Chondrocyte (in vitro differentiated cells): Measurements from ENCODE around the gene CFTR. TPM values are rescaled to one million over a fixed set of nuclear protein-coding genes. Genes with fewer than 3 reads are reported as not detected.

Experiments
- DNase-seq: peaks from one replicate; pipeline ENCODE4 v3.0.0; 2021; ENCODE audit warnings: mixed read lengths, low spot score
- H3K27ac Mint-ChIP-seq: one replicate; pipeline ENCODE4 v1.8.0; 2021; ENCODE audit warnings: mild to moderate bottlenecking, moderate library complexity, mixed read lengths; ENCODE audit not compliant: unreplicated experiment
- H3K27me3 Mint-ChIP-seq: 2 replicates; pipeline ENCODE4 v1.8.0; 2021; ENCODE audit warnings: low read depth, mixed read lengths
- H3K36me3 Mint-ChIP-seq: 2 replicates; pipeline ENCODE4 v1.8.0; 2021; ENCODE audit warnings: low read depth, mixed read lengths
- H3K4me1 Mint-ChIP-seq: 2 replicates; pipeline ENCODE4 v1.8.0; 2021; ENCODE audit warnings: low read depth, mild to moderate bottlenecking, mixed read lengths
- H3K4me3 Mint-ChIP-seq: one replicate; pipeline ENCODE4 v1.8.0; 2021; ENCODE audit warnings: mild to moderate bottlenecking, moderate library complexity, mixed read lengths; ENCODE audit not compliant: unreplicated experiment
- H3K9me3 Mint-ChIP-seq: 2 replicates; pipeline ENCODE4 v1.8.0; 2021; ENCODE audit warnings: low read depth, mixed read lengths
- total RNA-seq: library from RNA; stranded (reverse); gene quantifications from 3 replicates; pipeline ENCODE4 v1.2.1, GENCODE V29; 2021
- TF ChIP-seq, protein P1 (sequence below): fragments of 200-600 bp; sonication (generic); IDR thresholded peaks from 2 replicates; pipeline ENCODE4 v1.5.0; 2021; ENCODE audit warnings: antibody characterized with exemption, mild to moderate bottlenecking, moderate library complexity

CFTR gene
- total RNA-seq, 1 donor from 2014 or later: not detected

DNA sequence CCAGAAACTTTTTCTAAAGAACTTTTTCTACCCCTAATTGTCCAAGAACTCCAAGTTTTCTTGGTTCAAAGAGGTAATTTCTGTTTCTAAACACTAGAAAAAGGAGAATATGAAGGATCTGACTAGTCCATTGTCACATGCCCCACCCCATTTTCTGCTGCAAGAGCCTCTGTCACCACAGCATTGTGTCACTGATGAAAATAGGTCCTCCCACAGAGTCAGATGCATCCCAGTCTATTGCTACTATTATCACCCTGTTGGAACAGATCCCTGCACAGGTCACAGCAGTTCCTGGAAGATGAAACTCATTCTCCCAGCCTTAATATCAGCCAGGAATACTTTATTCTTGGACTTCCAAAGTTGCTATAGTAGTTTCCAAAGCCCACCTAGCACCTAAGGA, 7.5 kb upstream of the CFTR start:
- H3K4me1 Mint-ChIP-seq: no peaks in the 10 kb centered on the region
- no peaks in the 10 kb centered on the region for H3K36me3 Mint-ChIP-seq
- H3K4me3 Mint-ChIP-seq: no peak overlapping the region
- no peak overlapping the region for H3K27ac Mint-ChIP-seq
- no peak for DNase-seq
- no peaks in the 10 kb centered on the region for H3K9me3 Mint-ChIP-seq
- H3K27me3 Mint-ChIP-seq: peaks cover 33% of the 10 kb centered on the region
- TF ChIP-seq, protein P1, sequence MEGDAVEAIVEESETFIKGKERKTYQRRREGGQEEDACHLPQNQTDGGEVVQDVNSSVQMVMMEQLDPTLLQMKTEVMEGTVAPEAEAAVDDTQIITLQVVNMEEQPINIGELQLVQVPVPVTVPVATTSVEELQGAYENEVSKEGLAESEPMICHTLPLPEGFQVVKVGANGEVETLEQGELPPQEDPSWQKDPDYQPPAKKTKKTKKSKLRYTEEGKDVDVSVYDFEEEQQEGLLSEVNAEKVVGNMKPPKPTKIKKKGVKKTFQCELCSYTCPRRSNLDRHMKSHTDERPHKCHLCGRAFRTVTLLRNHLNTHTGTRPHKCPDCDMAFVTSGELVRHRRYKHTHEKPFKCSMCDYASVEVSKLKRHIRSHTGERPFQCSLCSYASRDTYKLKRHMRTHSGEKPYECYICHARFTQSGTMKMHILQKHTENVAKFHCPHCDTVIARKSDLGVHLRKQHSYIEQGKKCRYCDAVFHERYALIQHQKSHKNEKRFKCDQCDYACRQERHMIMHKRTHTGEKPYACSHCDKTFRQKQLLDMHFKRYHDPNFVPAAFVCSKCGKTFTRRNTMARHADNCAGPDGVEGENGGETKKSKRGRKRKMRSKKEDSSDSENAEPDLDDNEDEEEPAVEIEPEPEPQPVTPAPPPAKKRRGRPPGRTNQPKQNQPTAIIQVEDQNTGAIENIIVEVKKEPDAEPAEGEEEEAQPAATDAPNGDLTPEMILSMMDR: no peak

DNA sequence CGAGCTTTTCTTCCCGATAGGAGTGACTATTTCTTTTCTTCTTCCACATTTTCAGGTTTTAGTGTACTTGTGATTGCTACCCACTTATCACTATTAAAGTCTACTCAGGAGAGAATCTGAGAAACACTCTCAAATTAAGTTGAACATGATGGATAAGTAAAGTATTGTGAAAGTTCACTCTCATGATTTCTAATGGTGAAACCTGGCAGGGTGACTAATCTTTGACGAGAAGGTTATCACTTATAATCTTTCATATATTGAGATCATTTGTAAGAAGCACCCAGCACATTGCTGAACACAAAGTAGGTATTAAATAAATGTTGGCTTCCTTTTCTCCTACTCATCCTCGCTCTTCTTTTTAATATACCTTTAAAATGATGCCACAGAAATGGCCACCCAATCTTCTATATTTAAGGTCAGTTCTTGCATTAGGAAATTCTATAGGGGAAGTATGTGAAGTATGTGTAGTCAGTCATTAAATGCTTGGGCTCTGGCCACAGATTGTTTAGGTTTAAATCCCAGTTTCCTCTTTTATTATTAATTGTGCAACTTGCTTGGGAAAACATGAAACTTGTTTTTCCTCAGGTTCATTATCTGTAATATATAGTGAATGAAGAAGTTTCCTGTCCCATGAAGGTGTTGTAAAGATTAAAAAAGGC, 3.1 kb upstream of the CFTR start:
- H3K4me3 Mint-ChIP-seq: no peak overlapping the region
- H3K9me3 Mint-ChIP-seq: no peaks in the 10 kb centered on the region
- H3K36me3 Mint-ChIP-seq: no peaks in the 10 kb centered on the region
- H3K27me3 Mint-ChIP-seq: peaks cover 51% of the 10 kb centered on the region
- TF ChIP-seq, protein P1: no peak
- no peak for DNase-seq
- H3K27ac Mint-ChIP-seq: no peak overlapping the region
- peaks cover 12% of the 10 kb centered on the region for H3K4me1 Mint-ChIP-seq

DNA sequence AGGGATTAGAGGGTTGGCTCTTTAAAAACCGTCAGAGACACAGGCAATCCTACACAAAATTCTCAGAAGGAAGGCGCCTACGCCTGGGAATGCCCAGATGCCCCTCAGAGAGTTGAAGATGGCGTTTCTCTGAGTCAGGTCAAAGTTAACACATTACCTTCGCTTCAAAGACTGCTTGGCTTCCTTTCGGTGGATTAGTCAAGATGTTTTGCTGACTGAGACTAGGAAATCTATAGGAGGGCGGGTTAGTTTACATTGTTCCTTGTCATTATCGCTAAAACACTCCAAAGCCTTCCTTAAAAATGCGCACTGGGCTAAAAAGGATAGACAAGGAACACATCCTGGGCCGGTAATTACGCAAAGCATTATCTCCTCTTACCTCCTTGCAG, 995 bp upstream of the CFTR start:
- Mint-ChIP-seq H3K4me1 (peaks cover 12% of the 10 kb centered on the region), H3K9me3 (no peaks in the 10 kb centered on the region), H3K4me3 (peak overlapping the region; percentile 48), H3K27ac (no peak overlapping the region), H3K36me3 (no peaks in the 10 kb centered on the region), H3K27me3 (peaks cover 47% of the 10 kb centered on the region)
- TF ChIP-seq, protein P1: no peak
- no peak for DNase-seq

DNA sequence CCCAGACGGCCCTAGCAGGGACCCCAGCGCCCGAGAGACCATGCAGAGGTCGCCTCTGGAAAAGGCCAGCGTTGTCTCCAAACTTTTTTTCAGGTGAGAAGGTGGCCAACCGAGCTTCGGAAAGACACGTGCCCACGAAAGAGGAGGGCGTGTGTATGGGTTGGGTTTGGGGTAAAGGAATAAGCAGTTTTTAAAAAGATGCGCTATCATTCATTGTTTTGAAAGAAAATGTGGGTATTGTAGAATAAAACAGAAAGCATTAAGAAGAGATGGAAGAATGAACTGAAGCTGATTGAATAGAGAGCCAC, 184 bp downstream of the CFTR start:
- DNase-seq: no peak
- Mint-ChIP-seq H3K27ac (no peak overlapping the region), H3K4me3 (peak overlapping the region; percentile 48), H3K9me3 (no peaks in the 10 kb centered on the region), H3K36me3 (no peaks in the 10 kb centered on the region), H3K27me3 (peaks cover 44% of the 10 kb centered on the region), H3K4me1 (peaks cover 12% of the 10 kb centered on the region)
- TF ChIP-seq, protein P1: no peak

DNA sequence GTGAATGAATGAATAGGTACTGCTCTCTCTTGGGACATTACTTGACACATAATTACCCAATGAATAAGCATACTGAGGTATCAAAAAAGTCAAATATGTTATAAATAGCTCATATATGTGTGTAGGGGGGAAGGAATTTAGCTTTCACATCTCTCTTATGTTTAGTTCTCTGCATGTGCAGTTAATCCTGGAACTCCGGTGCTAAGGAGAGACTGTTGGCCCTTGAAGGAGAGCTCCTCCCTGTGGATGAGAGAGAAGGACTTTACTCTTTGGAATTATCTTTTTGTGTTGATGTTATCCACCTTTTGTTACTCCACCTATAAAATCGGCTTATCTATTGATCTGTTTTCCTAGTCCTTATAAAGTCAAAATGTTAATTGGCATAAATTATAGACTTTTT, 1.2 kb downstream of the CFTR start:
- DNase-seq: no peak
- H3K27ac Mint-ChIP-seq: no peak overlapping the region
- TF ChIP-seq, protein P1: no peak
- peaks cover 12% of the 10 kb centered on the region for H3K4me1 Mint-ChIP-seq
- H3K36me3 Mint-ChIP-seq: no peaks in the 10 kb centered on the region
- H3K27me3 Mint-ChIP-seq: peaks cover 38% of the 10 kb centered on the region
- no peak overlapping the region for H3K4me3 Mint-ChIP-seq
- H3K9me3 Mint-ChIP-seq: no peaks in the 10 kb centered on the region
